GM21423 (cell line): ENCODE measurements around the gene PARP2.

Experiments used
- ATAC-seq: cut with Tn5 transposase; IDR thresholded peaks from one replicate; pipeline ENCODE4 v1.9.1; 2021; ENCODE audit warnings: mild to moderate bottlenecking, moderate library complexity; ENCODE audit not compliant: unreplicated experiment

Gene PARP2

GRCh38 chr14:20397511-20397910 is 54.1 kb downstream of the PARP2 start:
- ATAC-seq: no peak

DNA sequence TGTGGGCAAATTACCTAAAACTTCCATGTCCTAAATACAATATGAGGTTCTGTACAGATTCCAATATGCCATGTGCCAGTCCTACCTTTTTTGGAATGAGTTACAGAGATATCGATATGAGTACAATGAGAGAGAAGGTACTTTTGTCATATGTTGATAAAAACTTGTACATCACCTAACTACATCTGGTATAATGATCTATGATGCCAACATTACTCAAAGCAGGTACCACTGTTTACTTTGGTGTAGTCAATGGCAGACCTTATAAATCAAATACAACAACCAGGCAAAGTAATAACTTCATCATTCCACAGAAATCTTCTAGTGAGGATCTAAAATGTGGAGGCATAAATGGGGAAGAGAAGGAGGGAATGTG is 57.1 kb downstream of the PARP2 start:
- no peak for ATAC-seq

GRCh38 chr14:20400965-20401593 is 57.6 kb downstream of the PARP2 start:
- no peak for ATAC-seq

DNA sequence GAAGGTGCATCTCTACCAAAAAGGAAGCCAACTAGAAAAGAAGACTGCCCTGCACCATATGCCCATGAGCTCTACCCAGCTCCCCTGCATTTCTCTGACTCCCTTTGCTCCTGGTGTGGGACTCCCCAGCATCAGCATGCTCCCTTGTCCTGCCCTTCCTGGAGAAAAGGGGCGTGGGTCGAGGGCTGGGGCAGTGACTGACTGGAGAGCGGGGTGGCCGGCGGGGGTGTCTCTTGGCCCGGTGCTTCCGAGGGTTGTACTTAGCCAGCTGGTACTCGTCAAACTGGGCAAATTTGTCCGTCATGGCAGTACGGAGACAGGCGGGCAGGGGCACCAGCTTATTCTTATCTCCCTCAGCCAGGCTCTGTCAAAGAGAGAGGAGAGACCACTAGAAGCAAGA is 60.1 kb downstream of the PARP2 start:
- ATAC-seq: no peak
